ENCODE results near the gene CTSH.

- TF ChIP-seq, protein P1, sequence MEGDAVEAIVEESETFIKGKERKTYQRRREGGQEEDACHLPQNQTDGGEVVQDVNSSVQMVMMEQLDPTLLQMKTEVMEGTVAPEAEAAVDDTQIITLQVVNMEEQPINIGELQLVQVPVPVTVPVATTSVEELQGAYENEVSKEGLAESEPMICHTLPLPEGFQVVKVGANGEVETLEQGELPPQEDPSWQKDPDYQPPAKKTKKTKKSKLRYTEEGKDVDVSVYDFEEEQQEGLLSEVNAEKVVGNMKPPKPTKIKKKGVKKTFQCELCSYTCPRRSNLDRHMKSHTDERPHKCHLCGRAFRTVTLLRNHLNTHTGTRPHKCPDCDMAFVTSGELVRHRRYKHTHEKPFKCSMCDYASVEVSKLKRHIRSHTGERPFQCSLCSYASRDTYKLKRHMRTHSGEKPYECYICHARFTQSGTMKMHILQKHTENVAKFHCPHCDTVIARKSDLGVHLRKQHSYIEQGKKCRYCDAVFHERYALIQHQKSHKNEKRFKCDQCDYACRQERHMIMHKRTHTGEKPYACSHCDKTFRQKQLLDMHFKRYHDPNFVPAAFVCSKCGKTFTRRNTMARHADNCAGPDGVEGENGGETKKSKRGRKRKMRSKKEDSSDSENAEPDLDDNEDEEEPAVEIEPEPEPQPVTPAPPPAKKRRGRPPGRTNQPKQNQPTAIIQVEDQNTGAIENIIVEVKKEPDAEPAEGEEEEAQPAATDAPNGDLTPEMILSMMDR (conservative IDR thresholded peaks at IDR 0.05 in 1 of 2, IDR thresholded peaks at IDR 0.05 in 1 of 2; ENCODE audit: extremely low read depth in 1 of 2, insufficient read depth in 1 of 2, low read depth in 1 of 2, low read length in 2 of 2) = no peak
- no peak for TF ChIP-seq EZH2 (IDR thresholded peaks at IDR 0.05; ENCODE audit: borderline replicate concordance, low read length)
These were observed 25.0 kb upstream of the CTSH start for GRCh38 chr15:78969687-78970349.

Data from mammary epithelial cell (primary cell).